GM12865 (cell line): Measurements from ENCODE around the gene SDR9C7.
"Not testable (repeated sequence)": the region's sequence is repeated elsewhere in the genome, so short reads cannot be mapped to it uniquely, and the experiment has no call there.

ENCODE experiments used
- DNase-seq: peaks from one replicate; pipeline ENCODE4 v3.0.0; 2010; ENCODE audit warnings: low read depth
- H3K4me3 ChIP-seq: 2 replicates; pipeline ENCODE4 v1.5.1; 2011; ENCODE audit warnings: mild to moderate bottlenecking, low read depth, low read length, control low read depth
- CTCF ChIP-seq: IDR thresholded peaks from 2 replicates; pipeline ENCODE4 v1.5.1; 2011; ENCODE audit warnings: low read length, control low read depth, low read depth, inconsistent platforms; ENCODE audit not compliant: insufficient read depth; ENCODE audit errors: missing control alignments

SDR9C7 gene

DNA sequence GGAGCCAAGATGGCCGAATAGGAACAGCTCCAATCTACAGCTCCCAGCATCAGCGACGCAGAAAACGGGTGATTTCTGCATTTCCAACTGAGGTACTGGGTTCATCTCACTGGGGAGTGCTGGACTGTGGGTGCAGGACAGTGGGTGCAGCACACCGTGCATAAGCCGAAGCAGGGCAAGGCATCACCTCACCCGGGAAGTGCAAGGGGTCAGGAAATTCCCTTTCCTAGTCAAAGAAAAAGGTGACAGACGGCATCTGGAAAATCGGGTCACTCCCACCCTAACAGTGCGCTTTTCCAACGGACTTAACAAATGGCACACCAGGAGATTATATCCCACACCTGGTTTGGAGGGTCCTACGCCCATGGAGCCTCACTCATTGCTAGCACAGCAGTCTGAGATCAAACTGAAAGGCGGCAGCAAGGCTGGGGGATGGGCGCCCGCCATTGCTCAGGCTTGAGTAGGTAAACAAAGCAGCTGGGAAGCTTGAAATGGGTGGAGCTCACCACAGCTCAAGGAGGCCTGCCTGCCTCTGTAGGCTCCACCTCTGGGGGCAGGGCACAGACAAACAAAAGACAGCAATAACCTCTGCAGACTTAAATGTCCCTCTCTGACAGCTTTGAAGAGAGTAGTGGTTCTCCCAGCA is 31.9 kb upstream of the SDR9C7 start:
- not testable (repeated sequence) for H3K4me3 ChIP-seq, DNase-seq

DNA sequence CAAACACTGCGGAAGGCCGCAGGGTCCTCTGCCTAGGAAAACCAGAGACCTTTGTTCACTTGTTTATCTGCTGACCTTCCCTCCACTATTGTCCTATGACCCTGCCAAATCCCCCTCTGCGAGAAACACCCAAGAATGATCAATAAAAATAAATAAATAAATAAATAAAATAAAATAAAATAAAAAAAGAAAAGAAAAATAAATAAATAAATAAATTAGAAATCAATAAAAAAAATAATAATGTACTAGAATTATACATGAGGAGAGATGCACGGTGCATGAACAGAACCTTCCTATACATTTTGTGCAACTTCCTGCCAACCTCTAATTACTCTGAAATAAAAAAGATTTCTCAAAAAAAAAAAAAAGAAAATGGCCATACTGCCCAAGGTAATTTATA is 30.9 kb upstream of the SDR9C7 start:
- DNase-seq, H3K4me3 ChIP-seq: not testable (repeated sequence)

- DNase-seq, H3K4me3 ChIP-seq: not testable (repeated sequence)
These were observed 29.3 kb upstream of the SDR9C7 start for GRCh38 chr12:56963557-56963956.

- H3K4me3 ChIP-seq, DNase-seq: not testable (repeated sequence)
These were observed 28.0 kb upstream of the SDR9C7 start for GRCh38 chr12:56962247-56962646.

DNA sequence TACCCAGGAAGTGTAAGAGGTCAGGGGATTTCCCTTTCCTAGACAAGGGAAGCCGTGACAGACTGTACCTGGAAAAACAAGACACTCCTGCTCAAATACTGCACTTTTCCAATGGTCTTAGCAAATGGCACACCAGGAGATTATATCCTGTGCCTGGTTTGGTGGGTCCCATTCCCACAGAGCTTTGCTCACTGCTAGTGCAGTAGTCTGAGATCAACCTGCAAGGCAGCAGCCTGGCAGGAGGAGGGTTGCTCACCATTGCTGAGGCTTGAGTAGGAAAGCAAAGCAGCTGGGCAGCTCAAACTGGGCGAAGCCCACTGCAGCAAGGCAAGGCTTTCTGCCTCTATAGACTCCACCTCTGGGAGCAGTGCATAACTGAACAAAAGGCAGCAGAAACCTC is 24.2 kb upstream of the SDR9C7 start:
- no peak for DNase-seq
- no peak for TF ChIP-seq CTCF
- no peak overlapping the region for H3K4me3 ChIP-seq

- DNase-seq, result no peak
- H3K4me3 ChIP-seq, result no peak within 1 kb of the TSS
- TF ChIP-seq CTCF, result no peak
These were observed 23.2 kb upstream of the SDR9C7 start, which contains the start of gene RDH16 for GRCh38 chr12:56957229-56958052. Gene RDH16 (minus strand): TSS chr12:56957608. CDS start chr12:56957462, 146 bp downstream.

- TF ChIP-seq CTCF, result no peak
- no peak overlapping the region for H3K4me3 ChIP-seq
- no peak for DNase-seq
These were observed 21.5 kb upstream of the SDR9C7 start for GRCh38 chr12:56955631-56956256.

DNA sequence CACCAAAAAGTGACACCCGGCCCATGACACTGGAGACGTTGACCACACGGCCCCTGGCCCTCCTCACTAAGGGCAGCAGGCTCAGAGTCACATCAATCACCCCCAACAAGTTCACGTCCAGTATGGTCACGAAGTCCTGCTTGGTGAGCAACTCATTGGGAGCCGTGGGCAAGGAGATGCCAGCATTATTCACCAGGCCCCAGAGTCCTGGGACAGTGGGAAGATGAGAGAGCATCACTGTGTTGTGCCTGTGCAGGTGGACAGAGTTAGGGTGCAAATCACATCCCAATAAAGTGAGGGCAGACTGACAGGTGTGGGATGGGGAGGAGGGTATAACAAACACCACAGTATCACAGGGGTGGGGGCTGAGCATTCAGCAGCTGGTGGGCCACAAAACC is 20.7 kb upstream of the SDR9C7 start:
- TF ChIP-seq CTCF, result no peak
- no peak for DNase-seq
- no peak overlapping the region for H3K4me3 ChIP-seq
